Left kidney (tissue), 2 donors: Measurements from ENCODE around the gene TCF20. TPM values are rescaled to one million over a fixed set of nuclear protein-coding genes. Genes with fewer than 3 reads are reported as not detected.
A peak's percentile ranks its signal among the peaks of the same experiment; 100 is the strongest.

Experiments used
- DNase-seq: peaks from one replicate; pipeline ENCODE4 v3.0.0-alpha.2; 2013
- polyA plus RNA-seq: library from polyadenylated mRNA; unstranded; fragments of 120-200 nt; gene quantifications from one replicate; pipeline ENCODE4 v1.2.1, GENCODE V29; 2013; ENCODE audit not compliant: insufficient read length

TCF20 gene
- polyA plus RNA-seq, 1 donor: 29.7 TPM

DNA sequence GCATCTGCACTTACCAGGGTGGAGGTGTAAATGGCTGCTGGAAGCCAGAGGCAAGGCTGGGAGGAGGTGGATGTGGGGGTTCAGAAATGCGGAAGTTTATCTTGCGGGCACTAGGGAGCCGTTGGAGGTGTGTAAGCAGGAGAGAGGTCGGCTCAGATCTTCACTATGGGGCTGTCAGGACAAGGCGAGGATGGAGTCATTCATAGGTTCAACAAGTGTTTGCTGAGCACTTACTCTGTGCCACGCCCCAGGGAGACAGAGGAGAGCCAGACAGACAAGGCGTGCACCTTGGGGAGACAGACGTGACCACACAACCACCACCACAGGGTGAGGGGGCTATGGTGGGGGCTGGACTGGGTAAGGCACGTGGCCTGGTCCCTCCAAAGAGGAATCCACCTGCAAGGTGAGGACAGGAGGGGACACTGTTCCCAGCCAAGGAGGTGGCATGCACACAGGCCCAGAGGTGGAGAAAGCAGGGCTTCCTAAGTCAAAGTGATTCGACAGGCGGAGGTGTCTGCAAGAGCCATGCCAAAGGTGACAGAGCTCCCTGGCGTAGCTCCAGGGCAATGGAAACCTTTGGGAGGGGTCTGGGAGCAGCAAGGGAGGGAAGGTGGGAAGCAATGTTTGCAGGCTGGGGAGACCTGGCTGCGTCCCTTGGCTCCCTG, 30.8 kb upstream of the TCF20 start:
- no peak for DNase-seq

DNA sequence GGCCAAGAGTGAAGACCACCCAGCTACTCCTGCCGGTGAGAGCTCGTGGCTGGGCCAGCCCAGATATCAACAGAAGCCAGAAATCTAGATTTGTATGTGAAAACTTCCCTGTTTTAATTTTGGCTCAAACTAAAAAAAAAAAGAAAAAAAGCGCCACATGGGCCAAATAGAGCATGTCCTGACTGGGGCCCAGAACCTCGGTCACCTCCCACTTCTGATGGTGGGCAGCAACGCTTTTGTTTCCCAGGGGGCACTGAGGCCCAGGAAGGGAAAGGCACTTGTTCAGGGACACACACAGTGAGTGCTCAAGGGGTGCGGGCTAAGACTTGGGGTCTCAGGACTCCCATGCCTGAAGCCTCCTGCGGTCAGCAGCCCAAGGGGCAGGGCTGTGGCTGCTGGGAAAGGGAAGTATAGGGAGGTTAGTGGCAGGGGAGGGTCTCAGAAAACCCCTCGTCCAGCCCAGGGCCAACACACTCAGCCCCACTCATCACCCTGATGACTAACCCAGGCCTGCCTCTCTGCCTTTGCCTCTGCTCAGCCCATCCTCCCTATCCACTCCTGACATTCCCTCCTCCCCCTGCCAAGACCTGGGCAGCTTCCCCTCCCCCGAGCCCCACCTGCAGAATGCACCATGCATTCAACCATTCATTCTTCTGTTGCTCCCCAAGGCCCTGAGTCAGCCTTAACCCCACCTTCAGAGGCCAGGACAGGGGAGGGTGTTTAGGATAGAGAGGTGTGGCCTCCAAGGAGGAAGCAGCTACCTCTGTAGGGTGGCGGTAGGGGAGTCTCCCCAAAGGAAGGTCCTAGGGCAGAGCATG, 30.0 kb upstream of the TCF20 start:
- no peak for DNase-seq

DNA sequence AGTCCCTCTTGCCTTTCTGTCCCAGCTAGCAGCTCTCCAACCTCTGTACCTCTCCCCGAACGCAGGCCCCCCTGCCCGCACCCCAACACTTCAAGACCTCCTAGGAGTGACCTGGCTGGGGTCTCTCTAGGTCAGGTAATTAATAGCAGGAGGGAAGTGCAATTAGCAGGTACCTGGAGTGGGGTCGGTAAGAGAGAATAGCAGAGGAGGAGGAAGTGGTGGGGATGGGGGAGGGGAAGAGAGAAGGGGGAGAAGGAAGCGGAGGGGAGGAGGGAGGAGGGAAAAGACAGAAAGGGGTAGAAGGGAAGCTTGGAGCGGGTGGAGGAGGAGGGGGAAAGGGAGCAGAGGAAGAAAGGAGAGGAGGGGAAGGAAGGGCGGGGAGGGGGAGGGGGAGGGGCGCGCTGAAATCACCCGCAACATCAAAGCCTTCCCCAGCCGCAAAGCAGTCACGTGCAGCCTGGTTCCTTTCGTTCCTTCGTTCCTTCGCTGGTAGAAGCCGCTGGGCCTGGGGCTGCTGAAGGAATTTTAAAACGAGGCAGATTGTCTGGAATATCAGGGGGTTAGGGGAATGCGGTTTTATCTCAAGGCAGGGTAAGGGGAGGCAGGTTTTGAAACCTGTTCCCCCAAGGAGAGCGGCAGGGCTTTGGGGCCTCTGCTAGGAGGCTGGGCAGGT, 29.3 kb upstream of the TCF20 start:
- DNase-seq: peak; percentile 60

- no peak for DNase-seq
Measured at GRCh38 chr22:42298746-42299145, 28.3 kb upstream of the TCF20 start.

GRCh38 chr22:42297778-42298177, 27.3 kb upstream of the TCF20 start:
- no peak for DNase-seq

- DNase-seq: no peak
Measured at GRCh38 chr22:42296883-42297282, 26.4 kb upstream of the TCF20 start.

DNA sequence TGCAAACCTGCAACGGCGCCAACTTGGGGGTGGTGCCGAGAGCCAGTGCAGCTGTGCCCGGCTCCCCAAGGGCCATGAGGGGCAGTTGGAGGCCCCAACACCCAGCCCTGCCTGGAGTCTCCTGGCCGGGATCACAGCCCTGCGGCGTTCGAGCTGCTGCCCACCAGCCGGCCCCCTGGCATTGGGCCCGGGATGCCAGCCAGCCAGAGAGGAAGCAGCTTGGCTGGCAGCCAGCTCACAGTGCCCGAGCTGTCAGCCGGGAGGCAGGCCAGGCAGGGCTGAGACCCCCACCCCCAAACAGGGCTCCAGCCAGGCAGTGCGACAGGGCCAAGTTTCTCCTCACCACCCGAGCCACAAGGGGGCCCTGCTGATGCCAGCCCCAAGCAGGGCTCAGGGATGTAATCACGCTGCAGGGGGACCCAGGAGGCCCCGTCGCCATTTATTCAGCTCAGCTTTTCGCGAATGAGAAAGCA, 26.0 kb upstream of the TCF20 start:
- DNase-seq: no peak

DNA sequence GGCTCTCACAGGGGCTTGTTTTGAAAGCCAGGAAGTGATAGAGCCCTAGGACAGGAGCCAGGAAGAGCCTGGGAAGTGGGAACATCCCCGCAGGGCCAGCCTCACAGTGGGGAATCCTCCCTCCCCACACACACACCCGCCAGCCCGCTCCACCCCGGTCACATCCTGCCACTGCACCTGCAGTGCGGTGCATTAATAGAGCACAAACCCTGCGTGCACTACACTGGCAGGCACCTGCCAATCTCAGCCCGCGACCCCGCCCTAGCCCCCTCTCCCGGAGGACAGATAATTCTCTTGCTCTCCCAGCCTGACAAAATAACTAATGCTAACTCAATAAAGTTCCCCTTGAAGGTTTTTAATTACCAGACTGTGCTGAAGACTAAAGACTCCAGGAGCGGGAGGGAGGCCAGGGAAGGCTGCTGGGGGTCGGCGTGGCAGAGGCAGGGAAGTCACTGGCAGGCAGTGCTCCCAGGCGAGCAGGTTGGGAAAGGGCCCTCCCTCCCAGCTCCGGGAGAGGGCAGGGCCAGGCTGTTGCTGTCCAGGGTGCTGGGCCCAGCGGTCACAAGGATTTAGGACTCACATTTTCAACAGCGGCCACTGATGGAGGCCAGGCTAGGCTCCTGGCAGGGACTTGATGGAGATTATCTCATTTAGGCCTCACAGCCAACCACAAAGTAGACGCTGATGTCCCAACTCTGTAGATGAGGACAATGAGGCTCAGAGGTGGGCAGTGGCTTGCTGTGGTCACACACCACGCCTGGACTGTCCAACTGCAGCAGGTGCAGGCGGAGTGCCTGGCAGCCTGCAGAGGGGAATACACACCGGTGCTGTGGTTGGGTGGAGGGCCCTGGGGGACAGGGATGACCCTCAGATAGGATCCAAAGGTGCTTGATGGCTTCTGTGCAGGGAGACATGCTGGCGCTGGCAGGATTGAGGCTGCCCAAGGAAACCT, 23.9 kb upstream of the TCF20 start:
- no peak for DNase-seq

- no peak for DNase-seq
Measured at GRCh38 chr22:42292732-42293520, 22.5 kb upstream of the TCF20 start.

DNA sequence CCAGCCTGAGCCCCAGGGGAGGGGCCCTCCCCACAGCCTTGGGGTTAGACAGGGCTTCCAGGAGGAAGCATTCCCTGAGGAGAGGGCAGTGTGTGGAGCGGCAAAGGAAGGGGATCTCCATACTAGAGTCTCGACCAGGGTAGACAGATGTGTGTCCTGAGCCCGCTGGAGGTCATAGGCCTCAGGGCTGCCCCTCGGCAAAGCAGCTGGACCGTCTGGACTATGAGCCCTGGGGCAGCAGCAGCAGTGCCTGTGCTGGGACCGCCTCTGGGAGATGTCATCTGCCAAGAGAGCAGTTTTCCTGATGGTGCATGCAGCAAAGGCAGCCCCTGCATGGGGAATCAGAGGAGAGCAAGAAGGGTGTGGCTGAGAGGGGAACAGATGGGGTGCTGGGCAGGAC, 20.8 kb upstream of the TCF20 start:
- no peak for DNase-seq

GRCh38 chr22:42289671-42290541, 19.5 kb upstream of the TCF20 start:
- DNase-seq: no peak

- no peak for DNase-seq
Measured at GRCh38 chr22:42288791-42289190, 18.3 kb upstream of the TCF20 start.

DNA sequence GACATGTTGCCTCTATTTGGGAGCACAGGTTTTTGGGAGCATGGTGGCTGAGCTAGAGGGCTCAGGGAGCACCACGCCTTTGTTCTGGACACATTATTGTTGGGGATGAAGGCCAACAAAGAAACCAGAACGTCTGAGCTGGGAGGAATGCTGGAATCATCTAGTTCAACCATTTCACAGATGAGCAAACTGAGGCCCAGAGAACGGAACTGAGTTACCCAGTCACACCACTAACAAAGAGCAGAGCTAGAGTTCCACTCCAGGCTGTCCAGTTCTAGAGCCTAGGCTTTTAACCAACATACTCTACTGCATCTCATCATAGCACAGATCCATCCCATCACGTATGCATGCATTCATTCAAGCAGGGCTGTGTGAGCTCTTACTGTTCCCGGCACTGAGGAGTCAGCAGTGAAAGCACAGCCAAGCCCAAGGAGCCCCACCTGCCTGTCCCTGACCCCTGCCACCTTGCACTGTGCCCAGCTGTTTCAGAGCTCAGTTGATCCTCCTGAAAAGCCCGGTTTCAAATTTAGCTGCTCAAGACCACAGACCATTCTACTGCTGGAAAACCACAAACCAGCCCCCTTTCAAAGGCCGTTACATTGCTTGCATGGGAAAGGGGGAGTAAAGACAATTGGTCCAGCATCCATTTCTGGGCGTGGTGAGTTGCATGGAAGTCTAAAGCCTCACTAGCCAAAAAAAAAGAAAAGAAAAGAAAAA, 16.9 kb upstream of the TCF20 start:
- no peak for DNase-seq

GRCh38 chr22:42286205-42286604, 15.8 kb upstream of the TCF20 start:
- DNase-seq: no peak

DNA sequence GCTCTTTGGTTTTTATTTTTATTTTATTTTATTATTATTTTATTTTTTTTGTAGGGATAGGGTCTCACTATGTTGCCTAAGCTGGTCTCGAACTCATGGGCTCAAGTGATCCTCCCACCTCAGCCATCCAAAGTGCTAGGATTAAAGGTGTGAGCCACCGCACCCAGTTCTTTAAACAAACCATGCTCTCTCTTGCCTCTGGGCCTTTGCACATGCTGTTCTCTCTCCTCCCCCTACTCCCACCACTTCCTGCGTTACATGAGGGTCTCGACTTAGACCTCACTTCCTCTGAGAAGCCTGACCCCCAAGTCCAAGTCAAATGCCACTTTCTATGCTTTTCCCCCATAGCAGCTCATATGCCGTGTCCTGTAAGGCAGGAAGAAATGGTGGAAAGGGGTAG, 15.2 kb upstream of the TCF20 start:
- DNase-seq: no peak

DNA sequence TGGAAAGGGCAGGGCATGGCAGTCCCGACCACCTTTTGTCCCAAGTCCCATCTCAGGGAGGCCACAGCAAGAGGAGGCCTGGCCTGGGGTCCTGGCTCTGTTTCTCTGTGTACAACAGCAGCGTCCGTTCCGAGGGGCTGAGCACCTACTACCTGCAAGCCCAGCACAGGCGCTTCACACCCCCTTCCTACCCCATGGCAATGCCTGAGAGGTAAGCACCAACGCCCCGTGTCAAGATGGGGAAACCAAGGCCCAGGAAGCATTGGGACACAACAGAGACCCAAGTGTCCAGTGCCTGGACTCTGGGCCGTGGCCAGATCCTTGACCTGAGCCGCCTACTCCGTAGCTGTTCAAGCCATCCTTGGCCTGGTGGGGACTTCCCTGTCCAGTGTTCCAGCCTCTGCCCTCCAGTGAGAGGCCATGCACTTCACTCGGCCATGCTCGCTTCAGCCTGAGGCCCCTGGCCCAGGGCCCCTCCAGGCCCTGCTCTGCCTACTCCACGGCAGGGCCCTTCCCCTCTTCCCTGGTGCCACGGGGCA, 14.3 kb upstream of the TCF20 start:
- no peak for DNase-seq

DNA sequence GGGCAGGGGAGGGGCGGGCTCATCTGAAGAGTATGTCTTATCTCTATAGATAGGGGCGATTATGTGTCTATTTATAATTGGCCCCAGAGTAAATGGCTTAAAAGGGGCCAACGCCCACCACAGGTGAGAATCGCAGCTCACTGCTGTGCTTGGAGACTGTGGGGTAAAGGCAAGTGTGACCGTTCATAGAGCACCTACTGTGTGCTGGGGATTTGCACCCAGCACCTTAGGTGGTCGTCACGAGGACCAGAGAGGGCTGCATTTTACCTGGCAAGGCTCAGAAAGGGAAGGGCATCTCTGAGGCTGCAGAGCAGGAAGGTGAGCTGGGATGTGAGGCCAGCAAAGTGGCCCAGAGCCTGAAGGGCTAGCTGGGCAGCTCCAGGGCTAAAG, 13.7 kb upstream of the TCF20 start:
- DNase-seq: no peak

DNA sequence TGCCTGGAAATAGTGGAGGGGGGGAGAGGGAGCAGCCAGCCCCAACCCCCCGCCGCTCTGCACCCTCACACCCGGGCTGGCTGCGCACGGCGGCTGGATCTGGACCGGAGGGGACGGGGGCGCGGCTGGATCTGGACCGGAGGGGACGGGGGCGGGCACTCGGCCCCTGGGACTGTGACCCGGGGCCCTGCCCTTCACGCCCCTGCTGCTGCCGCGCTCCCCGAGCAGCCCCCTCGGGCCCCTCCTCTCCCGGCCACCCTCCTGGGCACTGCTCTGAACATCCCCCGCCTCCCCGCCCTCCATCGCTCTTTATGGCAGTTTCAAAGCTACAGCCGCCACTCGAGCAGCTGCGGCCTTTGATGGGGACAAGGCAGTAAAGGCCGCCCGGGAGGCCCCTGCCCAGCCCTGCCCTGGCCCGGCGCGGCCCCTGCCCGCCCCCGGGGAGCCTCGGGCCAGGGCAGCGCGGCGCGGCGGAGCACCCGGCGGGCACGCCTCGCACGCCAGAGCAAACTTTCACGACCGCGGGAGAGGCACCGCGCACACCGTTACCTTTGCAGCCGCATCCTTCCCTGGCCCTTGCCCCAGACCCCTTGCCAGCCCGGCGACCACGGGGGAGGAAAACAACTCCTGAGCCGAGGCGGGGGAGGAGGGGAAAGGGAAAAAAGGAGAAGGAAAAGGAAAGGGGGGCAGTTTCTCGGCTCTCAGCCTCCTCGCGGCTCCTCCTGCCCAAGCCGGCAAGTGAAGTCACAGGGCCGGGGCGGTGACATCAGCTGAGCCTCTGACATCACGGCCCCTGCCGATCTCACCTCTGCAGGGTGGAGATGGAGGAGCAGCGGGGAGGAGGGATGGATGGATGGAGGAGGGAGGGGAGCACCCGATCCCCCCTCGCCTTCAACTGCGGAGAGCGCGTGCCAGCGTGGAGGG, 13.1 kb upstream of the TCF20 start:
- peak; percentile 59 for DNase-seq
